NCI-H2029 treated with DMSO at 0.1 percent for 48 hours (cell line): ENCODE measurements around the gene KDM5C.

Experiments used
- DNase-seq: peaks from one replicate; lab custom pipeline; 2025; lab: John Stamatoyannopoulos, UW

KDM5C gene

DNA sequence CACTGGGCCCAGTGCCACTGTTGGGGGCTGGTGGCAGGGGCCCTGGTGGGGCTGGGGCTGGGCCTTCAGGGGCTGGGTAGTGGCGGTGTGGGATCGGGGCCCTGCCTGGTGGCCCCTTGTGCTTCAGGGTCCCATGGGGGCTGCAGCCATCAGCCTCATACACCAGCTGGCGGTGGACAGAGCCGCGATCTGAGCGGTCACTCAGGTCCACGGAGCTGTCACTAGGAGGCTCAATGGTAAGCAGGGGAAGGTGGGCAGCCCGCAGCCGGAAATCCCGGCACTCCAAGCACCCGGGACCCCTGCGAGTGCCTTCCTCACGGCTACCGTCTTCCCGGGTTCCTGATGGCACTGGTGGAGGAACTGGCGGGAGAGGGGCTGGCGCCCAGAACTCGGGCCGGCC lies 25.5 kb upstream of the KDM5C start:
- DNase-seq, result no peak

DNA sequence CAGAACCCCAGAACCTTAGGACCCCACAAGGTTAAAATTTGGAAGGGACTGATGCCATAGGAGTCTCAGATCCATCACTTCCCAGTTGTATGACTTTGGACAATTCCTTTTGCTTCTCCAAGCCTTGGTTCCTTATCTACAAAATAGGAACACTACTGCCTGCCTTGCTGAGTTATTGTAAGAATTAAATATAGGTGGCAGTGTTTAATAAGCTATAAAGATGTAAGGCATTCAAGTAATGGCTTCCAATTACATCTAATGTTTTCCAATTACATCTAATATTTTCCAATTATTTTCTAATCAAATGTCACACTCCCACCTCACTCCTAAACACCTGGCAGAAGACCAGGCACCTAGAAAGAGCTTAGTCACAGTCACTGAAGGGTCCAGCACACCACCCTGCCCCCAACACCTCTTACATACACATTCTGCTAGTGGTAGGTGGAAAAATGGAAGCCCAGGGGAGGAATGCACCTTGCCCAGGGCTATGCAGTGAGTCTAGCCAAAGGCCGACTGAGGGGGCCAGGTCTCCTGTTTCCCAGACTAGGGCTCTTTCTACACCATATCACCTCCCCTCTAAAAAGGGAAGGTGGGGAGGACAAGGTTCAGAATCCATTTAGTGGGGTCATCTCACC lies 24.5 kb upstream of the KDM5C start:
- no peak for DNase-seq

DNA sequence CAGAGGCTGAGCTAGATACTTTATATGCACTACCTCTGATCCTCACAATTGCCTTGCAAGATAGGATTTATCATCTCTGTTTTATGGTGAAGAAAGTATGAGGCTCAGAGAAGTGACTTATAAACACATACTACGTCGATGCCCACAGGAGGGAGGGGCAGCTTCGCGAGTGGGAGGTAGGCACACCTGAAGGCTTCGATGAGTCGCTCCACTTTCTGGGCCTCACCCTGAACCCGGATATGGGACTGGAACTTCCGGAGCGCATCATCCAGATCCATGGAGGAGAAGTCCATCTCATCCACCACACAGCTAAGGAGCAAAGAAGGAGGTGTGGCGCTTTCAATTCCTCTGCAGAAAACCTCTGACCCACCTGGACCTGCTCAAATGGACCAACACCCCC lies 22.9 kb upstream of the KDM5C start:
- no peak for DNase-seq

- no peak for DNase-seq
These were observed 21.2 kb upstream of the KDM5C start for GRCh38 chrX:53246231-53246630.

DNA sequence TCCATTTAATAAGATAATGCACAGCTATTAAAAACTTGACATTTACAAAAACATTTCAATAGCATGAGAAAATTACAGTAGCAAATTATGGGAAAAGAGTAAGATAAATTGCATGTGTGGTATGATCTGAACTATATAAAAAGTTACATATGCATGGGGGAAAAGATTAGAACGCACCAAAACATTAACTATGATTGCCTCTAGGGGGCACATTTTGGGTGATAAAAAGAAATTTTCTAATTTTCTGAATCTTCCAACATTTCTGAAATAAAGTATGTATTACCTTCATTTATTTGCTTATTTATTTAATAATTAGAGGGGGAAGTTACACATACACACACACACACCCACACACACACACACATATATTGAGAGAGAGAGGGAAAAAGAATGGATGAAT lies 19.6 kb upstream of the KDM5C start:
- no peak for DNase-seq

GRCh38 chrX:53242310-53242709 lies 17.3 kb upstream of the KDM5C start:
- no peak for DNase-seq

- DNase-seq, result no peak
These were observed 16.6 kb upstream of the KDM5C start for GRCh38 chrX:53241558-53241957.

GRCh38 chrX:53239474-53239873 lies 14.5 kb upstream of the KDM5C start:
- DNase-seq, result no peak

GRCh38 chrX:53237056-53237455 lies 12.0 kb upstream of the KDM5C start:
- DNase-seq, result no peak

DNA sequence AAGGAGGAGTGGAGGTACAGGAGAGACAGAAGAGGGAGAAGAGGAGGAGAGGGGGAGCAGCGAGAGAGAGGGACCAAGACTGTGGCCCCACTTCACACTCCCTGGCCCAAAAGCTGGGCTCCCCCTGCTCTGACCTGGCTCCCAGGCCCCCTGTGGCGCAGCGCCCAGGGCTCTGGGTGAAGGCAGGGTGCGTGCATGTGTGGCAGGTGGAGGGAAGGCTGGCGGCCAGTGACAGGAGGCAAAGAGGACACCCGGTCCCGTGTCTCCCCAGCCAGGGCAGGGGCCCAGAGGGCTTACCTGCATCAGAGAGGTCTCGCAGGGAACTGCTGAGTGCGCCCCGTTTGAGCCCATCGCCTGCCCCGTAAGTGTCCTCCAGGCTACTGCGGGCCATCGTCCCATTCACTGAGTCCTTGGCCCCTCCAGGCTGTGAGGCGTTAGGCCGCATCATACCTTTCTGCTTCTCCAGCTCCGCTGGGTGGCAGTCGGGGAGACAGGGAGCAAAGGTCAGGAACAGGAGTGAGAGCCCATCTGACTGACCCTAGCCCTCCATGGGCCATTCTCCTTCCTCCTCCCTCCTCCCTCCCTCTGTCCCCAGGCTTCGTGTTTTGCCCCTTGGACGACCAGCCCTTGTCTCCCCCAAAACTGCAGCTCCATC lies 11.1 kb upstream of the KDM5C start:
- no peak for DNase-seq

DNA sequence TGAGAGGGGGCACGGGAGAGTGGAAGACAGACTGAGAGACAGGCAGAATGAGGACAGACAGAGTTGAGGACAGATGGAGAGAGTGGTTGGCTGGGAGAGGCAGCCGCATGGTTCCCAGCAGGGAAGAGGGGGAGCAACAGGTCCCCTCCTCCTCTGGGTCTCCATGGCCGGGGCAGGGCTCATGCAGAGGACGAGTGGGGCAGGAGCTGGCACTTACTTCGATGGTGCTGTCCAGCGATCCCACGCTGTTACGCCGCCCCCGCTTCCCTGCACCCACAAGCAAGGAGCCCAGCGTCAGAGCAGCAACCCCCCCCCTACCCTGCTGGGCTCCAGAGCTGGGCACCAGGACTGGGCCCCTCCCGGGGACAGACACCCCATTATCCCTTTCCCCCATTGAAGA lies 10.6 kb upstream of the KDM5C start:
- DNase-seq, result no peak

- DNase-seq, result no peak
These were observed 9.5 kb upstream of the KDM5C start for GRCh38 chrX:53234484-53234883.

DNA sequence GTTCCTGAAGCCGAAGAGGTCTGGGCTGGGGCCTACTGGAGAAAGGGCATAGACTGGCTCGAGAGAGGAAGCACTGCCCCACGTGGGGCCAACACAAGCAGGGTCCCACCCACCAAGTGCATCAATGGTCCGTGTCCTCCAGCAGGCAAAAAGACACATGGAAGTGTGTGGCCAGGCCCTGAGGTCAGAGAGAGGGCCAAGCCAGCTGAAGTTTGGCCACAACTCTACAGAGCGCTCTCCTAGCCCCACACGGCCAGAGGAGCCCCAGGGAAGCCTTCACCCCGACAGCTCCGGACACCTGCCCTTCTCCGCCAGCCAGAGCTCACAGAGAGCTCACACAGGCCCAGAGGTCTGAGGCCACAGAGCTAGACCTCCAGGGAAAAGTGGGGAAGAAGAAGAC lies 8.5 kb upstream of the KDM5C start:
- DNase-seq, result no peak

DNA sequence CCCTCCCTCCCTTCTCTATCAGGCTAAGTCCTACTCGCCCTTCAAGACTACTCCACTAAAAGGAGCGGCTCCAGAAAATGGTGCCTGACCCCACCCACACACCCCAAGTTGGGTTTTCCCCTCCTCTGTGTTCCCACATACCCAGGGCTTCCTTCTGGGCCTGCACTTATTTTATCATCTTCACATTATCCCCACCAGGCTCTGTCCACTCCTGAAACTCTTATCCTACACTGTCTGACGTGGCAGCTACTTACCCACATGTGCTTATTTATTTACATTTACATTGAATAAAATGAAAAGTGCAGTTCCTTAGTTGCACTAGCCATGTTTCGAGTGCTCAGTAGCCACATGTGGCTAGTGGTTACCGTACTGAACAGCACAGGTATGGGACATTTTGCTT lies 5.1 kb upstream of the KDM5C start:
- DNase-seq, result no peak

DNA sequence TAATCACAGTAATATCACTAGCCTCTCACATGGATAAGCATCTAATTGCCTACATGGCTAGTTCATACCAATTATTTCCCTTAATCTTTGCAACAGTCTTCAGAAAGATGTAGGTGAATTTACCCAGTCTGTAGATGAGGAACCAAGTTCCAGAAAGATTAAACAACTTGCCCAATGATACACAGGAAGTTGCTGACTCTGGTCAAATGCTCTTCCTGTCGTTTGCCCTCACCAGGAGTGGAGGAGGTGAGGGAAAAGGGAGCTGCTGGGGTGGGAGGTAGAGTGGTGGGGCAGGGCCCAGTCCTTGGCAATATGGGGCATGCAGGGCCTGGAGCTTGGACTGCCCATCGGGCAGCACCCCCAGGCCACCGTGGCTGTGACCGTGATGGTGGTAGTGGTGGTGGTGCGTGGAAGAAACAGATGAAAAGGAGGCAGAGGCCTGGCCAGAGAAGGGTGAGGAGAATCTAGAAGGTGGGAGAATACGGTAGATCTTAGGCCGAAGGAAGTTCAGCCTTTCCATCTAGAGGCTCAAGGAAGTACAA lies 2.3 kb upstream of the KDM5C start:
- DNase-seq, result no peak

GRCh38 chrX:53223955-53224859 lies 800 bp downstream of the KDM5C start:
- no peak for DNase-seq

DNA sequence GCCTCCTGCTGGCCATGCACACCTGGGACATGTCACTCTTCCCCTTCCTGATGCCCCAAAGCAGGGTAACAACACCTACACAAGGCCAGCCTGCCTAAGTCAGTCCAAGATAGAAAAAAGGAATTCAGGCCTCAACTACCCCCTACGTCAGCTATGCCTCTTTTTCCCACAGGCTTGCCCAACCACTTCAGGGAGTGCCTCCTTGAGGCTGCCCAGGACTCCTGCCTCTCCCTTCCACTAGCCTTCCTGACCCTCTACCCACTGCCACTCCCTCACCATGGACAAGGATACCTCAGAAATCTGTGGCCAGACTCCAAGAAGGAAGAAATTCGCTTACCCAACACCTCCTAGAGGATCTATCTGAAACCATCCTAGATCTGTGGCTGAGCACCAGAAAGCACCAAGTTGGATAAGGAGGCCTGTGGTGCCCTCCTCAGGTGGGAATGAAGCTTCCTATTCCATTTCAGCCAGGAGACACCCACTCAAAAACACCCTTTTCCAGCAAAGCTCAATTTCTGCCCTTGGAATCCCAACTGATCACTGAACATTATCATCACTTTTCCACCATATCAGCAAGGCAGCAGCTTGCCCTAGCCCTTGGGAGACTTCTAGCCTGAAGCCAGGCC lies 1.8 kb downstream of the KDM5C start:
- no peak for DNase-seq

DNA sequence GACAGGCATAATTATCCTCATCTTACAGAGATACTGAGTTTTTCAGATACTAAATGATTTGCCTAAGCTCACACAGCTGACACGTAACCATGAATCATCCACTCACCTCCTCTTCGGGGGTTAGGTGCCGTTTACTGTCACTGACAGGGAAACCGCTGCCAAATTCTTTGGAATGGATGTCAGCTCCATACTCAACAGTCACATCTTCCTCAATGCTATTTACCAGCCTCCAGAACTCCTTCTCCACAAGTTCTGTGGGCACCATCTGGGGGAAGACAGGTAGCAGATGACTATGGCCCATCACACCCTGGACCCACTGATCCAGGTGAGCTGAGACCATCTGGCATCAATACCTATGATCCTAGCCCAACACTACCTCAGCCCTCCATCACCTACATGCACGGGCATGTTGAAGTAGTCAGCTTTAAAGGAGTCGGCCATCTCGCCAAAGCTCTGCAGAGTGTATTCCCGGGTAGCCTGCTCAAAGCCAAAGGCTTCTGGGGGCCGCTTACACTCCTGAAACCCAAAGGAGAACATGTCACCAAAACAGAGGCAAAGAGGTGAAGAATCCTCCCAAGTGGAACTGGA lies 13.5 kb downstream of the KDM5C start:
- no peak for DNase-seq

DNA sequence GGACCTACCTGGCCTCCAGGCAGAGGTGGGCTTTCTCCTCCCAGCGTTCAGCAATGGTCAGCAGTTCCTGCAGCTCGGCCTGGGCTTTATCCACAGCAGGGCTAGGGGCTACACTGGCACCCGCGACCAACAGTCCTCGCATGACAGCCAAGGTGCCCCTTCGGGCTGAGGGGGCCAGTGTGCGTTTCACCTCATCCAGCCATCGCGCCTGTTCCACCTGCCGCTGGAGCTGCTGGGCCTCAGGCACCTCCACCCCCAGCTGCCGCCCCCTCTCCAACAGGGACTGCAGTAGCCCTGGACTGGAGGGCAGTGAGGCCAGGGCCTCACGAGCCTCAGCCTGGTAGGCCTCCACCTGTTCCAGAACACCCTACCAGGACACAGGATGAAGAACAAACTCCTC lies 28.3 kb downstream of the KDM5C start:
- DNase-seq, result no peak

DNA sequence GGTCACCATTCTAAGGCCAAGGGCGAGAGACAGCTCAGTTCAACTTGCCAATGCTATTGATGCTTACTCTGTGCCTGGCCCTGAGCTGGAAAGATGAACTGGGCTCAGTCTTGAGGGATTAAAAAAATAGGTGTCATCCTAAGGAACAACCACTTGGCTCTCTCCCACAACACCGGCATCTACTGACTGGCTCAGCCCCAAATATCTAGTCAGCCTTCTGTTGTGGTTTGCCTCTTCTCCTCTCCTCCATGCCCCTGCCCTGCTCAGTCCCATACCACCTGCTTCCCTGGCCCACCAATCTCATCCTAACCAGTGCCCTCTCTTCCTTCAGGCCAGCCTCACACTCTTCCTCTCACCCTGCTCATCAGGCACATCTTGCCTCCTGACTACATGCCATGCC lies 29.6 kb downstream of the KDM5C start:
- no peak for DNase-seq

DNA sequence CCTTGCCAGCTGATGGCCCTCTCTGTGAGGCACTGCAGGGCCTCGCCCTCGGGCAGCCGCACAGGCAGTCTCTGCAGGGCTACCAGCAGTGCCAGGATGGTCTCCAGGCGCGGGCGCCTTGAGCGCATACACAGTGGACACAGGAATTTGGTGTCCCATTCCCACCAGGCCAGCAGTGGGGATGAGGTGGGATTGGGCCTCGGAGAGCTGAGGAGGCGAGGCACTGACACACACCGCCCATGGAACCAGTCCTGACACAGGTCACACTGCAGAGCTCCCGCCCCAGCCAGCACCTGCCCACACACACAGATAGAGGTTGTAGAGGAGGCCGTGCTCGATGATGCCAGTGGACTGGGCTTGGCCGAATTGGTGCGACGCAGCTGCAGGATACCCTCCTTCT lies 30.7 kb downstream of the KDM5C start:
- DNase-seq, result no peak

- no peak for DNase-seq
These were observed 31.9 kb downstream of the KDM5C start for GRCh38 chrX:53193093-53193492.
